H9 (cell line): ENCODE measurements around the gene HABP4. TPM values are rescaled to one million over a fixed set of nuclear protein-coding genes. Genes with fewer than 3 reads are reported as not detected.

ENCODE experiments used
- DNase-seq: peaks from one replicate; pipeline ENCODE4 v3.0.0-alpha.2; 2017
- H2AFZ ChIP-seq: one replicate; pipeline ENCODE4 v1.6.1; 2013; ENCODE audit warnings: mild to moderate bottlenecking, low read length, control low read depth, moderate library complexity
- H2AK5ac ChIP-seq: 2 replicates; pipeline ENCODE4 v1.6.1; 2013; ENCODE audit warnings: low read length, control low read depth, mixed read lengths; ENCODE audit not compliant: insufficient read length
- H2BK120ac ChIP-seq: one replicate; pipeline ENCODE4 v1.6.1; 2013; ENCODE audit warnings: low read depth, mild to moderate bottlenecking, low read length, control low read depth, inconsistent platforms; ENCODE audit not compliant: poor library complexity, severe bottlenecking
- H2BK12ac ChIP-seq: 2 replicates; pipeline ENCODE4 v1.6.1; 2013; ENCODE audit warnings: low read length, control low read depth, mixed read lengths, low read depth; ENCODE audit not compliant: insufficient read length
- H2BK15ac ChIP-seq: 2 replicates; pipeline ENCODE4 v1.6.1; 2013; ENCODE audit warnings: low read depth, low read length, control low read depth
- H2BK20ac ChIP-seq: one replicate; pipeline ENCODE4 v1.6.1; 2013; ENCODE audit warnings: low read depth, mild to moderate bottlenecking, low read length, control low read depth, inconsistent platforms; ENCODE audit not compliant: poor library complexity, severe bottlenecking
- H2BK5ac ChIP-seq: 2 replicates; pipeline ENCODE4 v1.6.1; 2013; ENCODE audit warnings: low read length, control low read depth, mixed read lengths; ENCODE audit not compliant: insufficient read length
- H3K14ac ChIP-seq: 2 replicates; pipeline ENCODE4 v1.6.1; 2013; ENCODE audit warnings: low read length, control low read depth; ENCODE audit not compliant: insufficient read depth
- H3K18ac ChIP-seq: 2 replicates; pipeline ENCODE4 v1.6.1; 2013; ENCODE audit warnings: low read depth, mild to moderate bottlenecking, mixed read lengths, low read length, control low read depth; ENCODE audit not compliant: insufficient read length
- H3K23ac ChIP-seq: 2 replicates; pipeline ENCODE4 v1.6.1; 2013; ENCODE audit warnings: low read length, control low read depth, mixed read lengths, low read depth; ENCODE audit not compliant: insufficient read length
- H3K23me2 ChIP-seq: 2 replicates; pipeline ENCODE4 v1.6.1; 2013; ENCODE audit warnings: low read depth, mild to moderate bottlenecking, mixed read lengths, low read length, control low read depth; ENCODE audit not compliant: insufficient read length, poor library complexity, severe bottlenecking
- H3K27ac ChIP-seq: 2 replicates; pipeline ENCODE4 v1.5.1; 2013; ENCODE audit warnings: low read length, control low read depth, mixed read lengths, low read depth; ENCODE audit not compliant: insufficient read length
- H3K27me3 ChIP-seq: 2 replicates; pipeline ENCODE4 v1.6.1; 2013; ENCODE audit warnings: low read length, control low read depth, inconsistent platforms; ENCODE audit not compliant: insufficient read depth
- H3K4ac ChIP-seq: 2 replicates; pipeline ENCODE4 v1.6.1; 2013; ENCODE audit warnings: low read depth, mild to moderate bottlenecking, control low read depth, inconsistent platforms, low read length, moderate library complexity
- H3K4me1 ChIP-seq: 2 replicates; pipeline ENCODE4 v1.6.1; 2013; ENCODE audit warnings: low read length, control low read depth, inconsistent platforms; ENCODE audit not compliant: insufficient read depth
- H3K4me2 ChIP-seq: 2 replicates; pipeline ENCODE4 v1.6.1; 2013; ENCODE audit warnings: low read length, control low read depth, mixed read lengths; ENCODE audit not compliant: insufficient read length, insufficient read depth
- H3K56ac ChIP-seq: 2 replicates; pipeline ENCODE4 v1.6.1; 2013; ENCODE audit warnings: low read depth, mild to moderate bottlenecking, mixed read lengths, low read length, control low read depth; ENCODE audit not compliant: insufficient read length
- H3K79me1 ChIP-seq: 2 replicates; pipeline ENCODE4 v1.6.1; 2013; ENCODE audit warnings: low read depth, mild to moderate bottlenecking, moderate library complexity, low read length, control low read depth, inconsistent platforms; ENCODE audit not compliant: insufficient read depth, poor library complexity, severe bottlenecking
- H3K79me2 ChIP-seq: 2 replicates; pipeline ENCODE4 v1.6.1; 2013; ENCODE audit warnings: low read length, control low read depth, inconsistent platforms; ENCODE audit not compliant: insufficient read depth
- H3K9ac ChIP-seq: 2 replicates; pipeline ENCODE4 v1.6.1; 2013; ENCODE audit warnings: low read length, control low read depth, mixed read lengths; ENCODE audit not compliant: insufficient read length; ENCODE audit errors: extremely low read depth
- H3K9me3 ChIP-seq: one replicate; pipeline ENCODE4 v1.6.1; 2013; ENCODE audit warnings: low read depth, low read length, inconsistent platforms; ENCODE audit not compliant: control insufficient read depth
- H3T11ph ChIP-seq: one replicate; pipeline ENCODE4 v1.6.1; 2013; ENCODE audit warnings: mild to moderate bottlenecking, low read length, control low read depth, inconsistent platforms
- H4K20me1 ChIP-seq: one replicate; pipeline ENCODE4 v1.6.1; 2013; ENCODE audit not compliant: control insufficient read depth, insufficient read length, insufficient read depth
- H4K5ac ChIP-seq: 2 replicates; pipeline ENCODE4 v1.6.1; 2013; ENCODE audit warnings: low read depth, mild to moderate bottlenecking, mixed read lengths, low read length, control low read depth; ENCODE audit not compliant: insufficient read length
- H4K8ac ChIP-seq: replicated peaks from 2 replicates; pipeline ENCODE4 v1.6.1; 2013; ENCODE audit warnings: low read length, control low read depth, mixed read lengths, low read depth; ENCODE audit not compliant: insufficient read length
- H4K91ac ChIP-seq: 2 replicates; pipeline ENCODE4 v1.6.1; 2013; ENCODE audit warnings: low read depth, mild to moderate bottlenecking, moderate library complexity, mixed read lengths, low read length, control low read depth; ENCODE audit not compliant: insufficient read length
- H3K27ac Mint-ChIP-seq, 3 experiments: 2 replicates in 2 of 3; 3 replicates in 1 of 3; pipeline ENCODE4 v1.8.0; 2020 to 2021; ENCODE audit warnings: mixed read lengths in 3 of 3, mild to moderate bottlenecking in 1 of 3, moderate library complexity in 1 of 3
- H3K27me3 Mint-ChIP-seq: 2 replicates; pipeline ENCODE4 v1.8.0; 2021; ENCODE audit warnings: low read depth, mild to moderate bottlenecking, moderate library complexity, mixed read lengths
- H3K36me3 Mint-ChIP-seq, 3 experiments: 2 replicates in 2 of 3; 3 replicates in 1 of 3; pipeline ENCODE4 v1.8.0; 2020 to 2021; ENCODE audit warnings: low read depth in 3 of 3, mixed read lengths in 3 of 3; ENCODE audit not compliant: insufficient read depth in 1 of 3
- H3K4me1 Mint-ChIP-seq, 2 experiments: 2 replicates each; pipeline ENCODE4 v1.8.0; 2020; ENCODE audit warnings: mixed read lengths in 2 of 2
- H3K4me3 Mint-ChIP-seq, 2 experiments: 2 replicates in 1 of 2; 3 replicates in 1 of 2; pipeline ENCODE4 v1.8.0; 2020 to 2021; ENCODE audit warnings: mild to moderate bottlenecking in 2 of 2, mixed read lengths in 2 of 2, moderate library complexity in 1 of 2
- H3K9me3 Mint-ChIP-seq, 2 experiments: 2 replicates in 1 of 2; 3 replicates in 1 of 2; pipeline ENCODE4 v1.8.0; 2020; ENCODE audit warnings: mild to moderate bottlenecking in 2 of 2, mixed read lengths in 2 of 2, moderate library complexity in 1 of 2
- WGBS: extraction: QIAGEN DNeasy Blood & Tissue Kit; methylation state at CpG from one replicate; pipeline ENCODE4 v1.1.7; 2013; ENCODE audit warnings: missing lambda C conversion rate, low lambda C conversion rate, mixed read lengths; ENCODE audit not compliant: insufficient read length; ENCODE audit errors: extremely low coverage; 5-methylcytosine and 5-hydroxymethylcytosine counted together
- total RNA-seq: library from RNA; stranded (reverse); gene quantifications from 2 replicates; pipeline ENCODE4 v1.2.1, GENCODE V29; 2021
- TF ChIP-seq, protein P1 (sequence below): fragments of 200-600 bp; sonication (generic); conservative IDR thresholded peaks from 3 replicates; pipeline ENCODE4 v1.8.0; 2021; ENCODE audit warnings: antibody characterized with exemption, mild to moderate bottlenecking

Gene HABP4
- total RNA-seq, 1 experiment from 2014 or later, result 7.5 TPM

DNA sequence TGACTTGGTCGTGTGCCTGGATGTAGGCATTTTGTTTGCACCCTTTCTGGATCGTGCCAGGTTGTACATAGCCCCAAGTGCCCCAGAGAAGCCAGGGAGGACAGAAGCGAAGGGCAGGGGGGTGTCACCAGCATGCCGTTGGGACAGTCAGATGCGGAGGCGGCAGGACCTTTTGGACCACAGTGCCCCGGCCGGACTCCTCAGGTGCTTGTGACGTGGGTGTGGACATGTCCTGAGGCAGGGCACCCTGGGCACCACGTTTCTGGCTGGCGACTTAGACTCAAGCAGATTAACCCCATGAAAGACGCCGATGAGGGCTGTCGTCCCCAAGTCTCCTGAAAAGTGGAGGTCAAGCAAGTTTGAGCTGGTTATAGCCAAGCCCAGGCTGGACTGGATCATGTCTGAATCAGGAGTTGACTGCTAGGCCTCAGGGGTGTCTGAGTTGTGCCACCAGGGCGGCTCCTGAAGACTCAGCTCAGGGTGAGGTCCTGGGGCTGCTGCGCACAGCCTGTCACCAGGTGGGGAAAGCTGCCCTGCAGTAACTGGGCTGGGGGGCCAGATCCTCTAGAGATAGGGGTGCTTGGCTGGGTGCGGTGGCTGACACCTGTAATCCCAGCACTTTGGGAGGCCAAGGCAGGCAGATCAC lies 42.0 kb downstream of the HABP4 start:
- H2BK120ac ChIP-seq, result no peak overlapping the region
- no peak overlapping the region for H3K4me2 ChIP-seq
- peaks cover 4% of the 10 kb centered on the region; the same call in 1 of the 2 replicates for H3K4me1 ChIP-seq
- no peak overlapping the region for H3K18ac ChIP-seq
- DNase-seq, result no peak
- no peak overlapping the region for H3K23ac ChIP-seq
- no peaks in the 10 kb centered on the region for H3K9me3 ChIP-seq
- no peak overlapping the region for H3K56ac ChIP-seq
- TF ChIP-seq, protein P1, sequence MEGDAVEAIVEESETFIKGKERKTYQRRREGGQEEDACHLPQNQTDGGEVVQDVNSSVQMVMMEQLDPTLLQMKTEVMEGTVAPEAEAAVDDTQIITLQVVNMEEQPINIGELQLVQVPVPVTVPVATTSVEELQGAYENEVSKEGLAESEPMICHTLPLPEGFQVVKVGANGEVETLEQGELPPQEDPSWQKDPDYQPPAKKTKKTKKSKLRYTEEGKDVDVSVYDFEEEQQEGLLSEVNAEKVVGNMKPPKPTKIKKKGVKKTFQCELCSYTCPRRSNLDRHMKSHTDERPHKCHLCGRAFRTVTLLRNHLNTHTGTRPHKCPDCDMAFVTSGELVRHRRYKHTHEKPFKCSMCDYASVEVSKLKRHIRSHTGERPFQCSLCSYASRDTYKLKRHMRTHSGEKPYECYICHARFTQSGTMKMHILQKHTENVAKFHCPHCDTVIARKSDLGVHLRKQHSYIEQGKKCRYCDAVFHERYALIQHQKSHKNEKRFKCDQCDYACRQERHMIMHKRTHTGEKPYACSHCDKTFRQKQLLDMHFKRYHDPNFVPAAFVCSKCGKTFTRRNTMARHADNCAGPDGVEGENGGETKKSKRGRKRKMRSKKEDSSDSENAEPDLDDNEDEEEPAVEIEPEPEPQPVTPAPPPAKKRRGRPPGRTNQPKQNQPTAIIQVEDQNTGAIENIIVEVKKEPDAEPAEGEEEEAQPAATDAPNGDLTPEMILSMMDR, result no peak
- no peak overlapping the region for H2AK5ac ChIP-seq
- H3K27ac ChIP-seq, result no peak overlapping the region
- WGBS, result no CpG with 5 or more reads among the region's 17 CpGs
- no peak overlapping the region for H3K14ac ChIP-seq
- peaks cover 8 to 41% (median 32%) of the 10 kb centered on the region in 3 experiments for H3K36me3 Mint-ChIP-seq
- no peak overlapping the region for H4K5ac ChIP-seq
- H3K79me2 ChIP-seq, result no peaks in the 10 kb centered on the region
- H2BK12ac ChIP-seq, result no peak overlapping the region
- no peaks in the 10 kb centered on the region for H4K20me1 ChIP-seq
- H3K4me3 Mint-ChIP-seq, result no peak overlapping the region
- no peaks in the 10 kb centered on the region for H3K23me2 ChIP-seq
- H4K91ac ChIP-seq, result no peak overlapping the region
- H2AFZ ChIP-seq, result no peak overlapping the region
- H2BK15ac ChIP-seq, result no peak overlapping the region
- no peak overlapping the region for H4K8ac ChIP-seq
- H3K4me1 Mint-ChIP-seq, result peaks cover 6 to 15% of the 10 kb centered on the region in 2 experiments; a peak in 3 of 4 replicates
- H3K9ac ChIP-seq, result no peak overlapping the region
- no peak overlapping the region for H2BK20ac ChIP-seq
- H3K27me3 ChIP-seq, result no peaks in the 10 kb centered on the region
- no peaks in the 10 kb centered on the region for H3K79me1 ChIP-seq
- H3K4ac ChIP-seq, result no peak overlapping the region
- H3K9me3 Mint-ChIP-seq, result no peaks in the 10 kb centered on the region
- H2BK5ac ChIP-seq, result no peak overlapping the region
- H3K27me3 Mint-ChIP-seq, result no peaks in the 10 kb centered on the region
- peak overlapping the region in 2 of 3 experiments; percentile 58 to 92; a peak in 3 of 7 replicates for H3K27ac Mint-ChIP-seq
- H3T11ph ChIP-seq, result no peak overlapping the region
